DOHH2 (cell line): Measurements from ENCODE around the gene TTYH1.

Experiments
- CTCF ChIP-seq: fragments of 200-600 bp; sonication (generic); IDR thresholded peaks from one replicate; pipeline ENCODE4 v1.5.1; 2014; ENCODE audit warnings: antibody characterized with exemption, mild to moderate bottlenecking, low read depth, low read length; ENCODE audit not compliant: poor library complexity, severe bottlenecking
- EZH2phosphoT487 ChIP-seq: fragments of 200-600 bp; sonication (generic); IDR thresholded peaks from 2 replicates; pipeline ENCODE4 v1.6.1; 2017; ENCODE audit warnings: borderline replicate concordance, mild to moderate bottlenecking, antibody characterized with exemption, low read length, moderate library complexity, mixed read lengths

GRCh38 chr19:54470276-54470887 is 55.1 kb downstream of the TTYH1 start:
- no peak for TF ChIP-seq CTCF
- no peak for TF ChIP-seq EZH2phosphoT487
